Epithelial cell of proximal tubule (primary cell): ENCODE data around the gene CD209. TPM values are rescaled to one million over a fixed set of nuclear protein-coding genes. Genes with fewer than 3 reads are reported as not detected.

ENCODE experiments used
- DNase-seq: peaks from one replicate; pipeline ENCODE4 v3.0.0-alpha.2; 2011; ENCODE audit warnings: low read depth
- H3K4me3 ChIP-seq: 2 replicates; pipeline ENCODE4 v1.5.1; 2011; ENCODE audit warnings: low read depth, mild to moderate bottlenecking, low read length
- total RNA-seq: library from RNA; depleted of rRNA; stranded (reverse); fragments of >200 nt; gene quantifications from 2 replicates; pipeline ENCODE4 v1.2.3, GENCODE V29; 2015
- TF ChIP-seq, protein P1 (sequence below): conservative IDR thresholded peaks from 2 replicates; pipeline ENCODE4 v1.5.1; 2012; ENCODE audit warnings: low read depth, mild to moderate bottlenecking, low read length

Gene CD209
- total RNA-seq, 1 donor from 2014 or later = 0.12 TPM

DNA sequence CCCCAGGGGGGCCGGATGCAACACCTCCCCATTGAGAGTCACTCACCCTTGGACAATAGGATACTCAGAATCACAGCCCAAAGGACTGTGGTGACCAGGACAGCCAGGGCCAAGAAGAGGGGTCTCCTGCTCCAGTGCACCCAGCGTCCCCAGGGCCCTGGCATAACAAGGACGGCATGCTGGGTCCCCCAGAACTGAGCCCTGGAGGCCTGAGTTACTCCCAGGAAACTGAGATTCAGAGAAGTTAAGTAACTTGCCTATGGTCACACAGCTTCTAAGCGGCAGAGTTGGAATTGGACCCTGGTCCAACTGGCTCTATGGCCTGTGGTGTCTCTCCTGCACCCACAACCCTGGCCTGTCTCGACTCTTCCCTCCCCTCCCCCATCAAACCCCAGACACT is 15.7 kb downstream of the CD209 start:
- TF ChIP-seq, protein P1, sequence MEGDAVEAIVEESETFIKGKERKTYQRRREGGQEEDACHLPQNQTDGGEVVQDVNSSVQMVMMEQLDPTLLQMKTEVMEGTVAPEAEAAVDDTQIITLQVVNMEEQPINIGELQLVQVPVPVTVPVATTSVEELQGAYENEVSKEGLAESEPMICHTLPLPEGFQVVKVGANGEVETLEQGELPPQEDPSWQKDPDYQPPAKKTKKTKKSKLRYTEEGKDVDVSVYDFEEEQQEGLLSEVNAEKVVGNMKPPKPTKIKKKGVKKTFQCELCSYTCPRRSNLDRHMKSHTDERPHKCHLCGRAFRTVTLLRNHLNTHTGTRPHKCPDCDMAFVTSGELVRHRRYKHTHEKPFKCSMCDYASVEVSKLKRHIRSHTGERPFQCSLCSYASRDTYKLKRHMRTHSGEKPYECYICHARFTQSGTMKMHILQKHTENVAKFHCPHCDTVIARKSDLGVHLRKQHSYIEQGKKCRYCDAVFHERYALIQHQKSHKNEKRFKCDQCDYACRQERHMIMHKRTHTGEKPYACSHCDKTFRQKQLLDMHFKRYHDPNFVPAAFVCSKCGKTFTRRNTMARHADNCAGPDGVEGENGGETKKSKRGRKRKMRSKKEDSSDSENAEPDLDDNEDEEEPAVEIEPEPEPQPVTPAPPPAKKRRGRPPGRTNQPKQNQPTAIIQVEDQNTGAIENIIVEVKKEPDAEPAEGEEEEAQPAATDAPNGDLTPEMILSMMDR = no peak
- H3K4me3 ChIP-seq = no peak overlapping the region
- no peak for DNase-seq

DNA sequence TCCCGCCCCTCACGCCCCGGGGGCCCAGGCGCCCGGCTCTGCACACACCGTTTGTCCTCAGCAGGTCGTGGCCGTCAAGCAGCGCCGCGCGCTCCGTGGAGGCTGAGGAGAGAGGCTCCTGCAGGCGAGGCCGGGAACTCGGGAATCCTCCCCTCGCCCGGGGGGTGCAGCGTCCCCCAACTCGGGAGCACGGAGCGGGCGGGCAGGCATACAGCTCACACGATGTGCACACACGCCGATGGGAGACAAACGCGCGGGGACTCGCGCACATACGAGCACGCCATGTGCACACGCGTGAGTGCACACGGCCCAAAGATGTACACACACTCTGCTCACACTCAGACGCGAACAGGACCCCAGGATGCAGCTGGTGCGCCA is 16.1 kb downstream of the CD209 start:
- TF ChIP-seq, protein P1 = no peak
- no peak for DNase-seq

DNA sequence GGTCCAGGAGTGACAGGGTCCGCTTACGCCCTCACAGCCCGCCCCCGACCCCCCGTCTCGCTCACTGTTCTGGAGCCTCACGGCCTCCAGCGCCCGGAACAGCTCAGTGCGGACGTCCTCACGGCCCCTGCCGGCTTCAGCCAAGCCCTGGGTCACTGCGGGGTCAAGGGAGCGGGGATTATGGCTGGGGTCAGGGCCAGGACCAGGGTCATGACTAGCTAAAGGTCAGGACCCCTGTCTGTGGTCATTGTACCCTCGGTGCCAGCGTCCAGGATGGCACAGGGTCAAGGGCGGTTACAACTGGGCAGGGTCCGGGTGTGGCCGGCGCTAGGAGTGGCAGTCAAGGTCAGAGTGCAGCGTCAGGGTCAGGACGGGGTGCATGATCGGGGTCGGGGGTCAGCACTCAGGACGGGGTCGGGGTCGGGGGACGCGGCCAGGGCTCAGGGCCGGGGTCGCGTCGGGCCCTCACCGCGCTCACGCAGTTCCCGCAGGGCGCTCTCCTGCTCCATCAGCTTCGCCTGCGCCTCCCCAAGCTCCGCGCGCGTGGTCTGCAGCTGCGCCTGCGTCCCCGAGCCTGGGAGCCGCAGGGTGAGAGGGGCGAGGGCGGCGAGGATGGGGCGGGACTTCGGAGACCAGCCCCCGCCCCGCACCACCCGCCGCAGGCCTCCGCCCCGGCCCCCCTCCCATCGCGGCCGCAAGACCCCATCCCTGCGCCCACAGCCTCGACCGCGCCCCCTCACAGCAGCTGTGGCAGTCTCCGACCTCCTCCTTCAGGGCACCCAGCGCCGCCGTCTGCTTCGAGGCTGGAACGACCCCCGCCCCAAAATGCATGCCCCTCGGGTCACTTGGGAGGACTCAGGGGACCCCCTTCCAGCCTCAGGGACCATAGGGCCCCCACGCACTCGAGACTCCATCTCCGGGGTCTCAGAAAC is 16.8 kb downstream of the CD209 start:
- H3K4me3 ChIP-seq = no peak overlapping the region
- TF ChIP-seq, protein P1 = no peak
- no peak for DNase-seq

More for the DNA sequence above, 16.1 kb downstream of the CD209 start:
- H3K4me3 ChIP-seq = no peak overlapping the region

DNA sequence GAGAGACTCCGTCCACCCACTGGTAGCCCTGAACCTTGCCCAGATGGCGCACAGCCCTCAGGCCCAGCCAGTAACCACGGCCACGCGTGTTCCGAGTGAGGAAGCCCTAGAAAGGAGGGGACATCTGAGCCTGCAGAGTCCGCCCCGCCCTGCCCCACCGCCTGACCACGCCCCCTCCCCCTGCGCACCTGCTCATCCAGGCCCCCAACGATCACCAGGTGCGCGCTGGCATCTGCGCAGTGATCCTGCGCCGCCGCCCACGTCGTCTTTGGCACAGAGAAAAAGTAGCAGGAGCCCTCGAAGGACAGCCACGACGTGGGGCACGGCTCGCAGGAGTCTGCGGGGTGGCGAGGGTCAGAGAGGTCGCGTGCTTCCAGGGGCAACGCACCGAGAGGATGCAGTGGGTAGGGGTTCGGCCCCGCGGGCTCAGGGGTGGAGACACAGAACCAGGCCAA is 17.5 kb downstream of the CD209 start:
- TF ChIP-seq, protein P1 = no peak
- no peak overlapping the region for H3K4me3 ChIP-seq
- DNase-seq = no peak

DNA sequence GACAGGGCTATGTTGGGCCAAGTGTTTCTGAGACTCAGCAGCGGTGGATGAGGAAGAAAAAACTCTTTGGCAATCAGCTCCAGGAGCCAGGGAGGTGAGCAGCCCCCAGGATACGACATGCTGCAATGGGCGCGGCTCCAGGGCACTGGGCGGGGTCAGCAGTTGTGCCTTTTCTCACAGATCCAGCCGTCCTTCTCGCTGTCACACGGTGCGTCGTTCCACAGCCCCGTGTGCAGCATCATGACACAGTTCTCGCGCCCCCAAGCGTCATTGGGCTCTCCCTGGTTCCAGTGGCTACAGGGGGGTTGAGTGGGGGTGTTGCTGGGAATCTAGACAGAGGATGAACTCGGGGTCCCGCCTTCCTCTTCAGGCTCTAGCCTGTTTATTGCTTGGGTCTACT is 18.1 kb downstream of the CD209 start:
- TF ChIP-seq, protein P1 = no peak
- H3K4me3 ChIP-seq = no peak overlapping the region
- DNase-seq = no peak

DNA sequence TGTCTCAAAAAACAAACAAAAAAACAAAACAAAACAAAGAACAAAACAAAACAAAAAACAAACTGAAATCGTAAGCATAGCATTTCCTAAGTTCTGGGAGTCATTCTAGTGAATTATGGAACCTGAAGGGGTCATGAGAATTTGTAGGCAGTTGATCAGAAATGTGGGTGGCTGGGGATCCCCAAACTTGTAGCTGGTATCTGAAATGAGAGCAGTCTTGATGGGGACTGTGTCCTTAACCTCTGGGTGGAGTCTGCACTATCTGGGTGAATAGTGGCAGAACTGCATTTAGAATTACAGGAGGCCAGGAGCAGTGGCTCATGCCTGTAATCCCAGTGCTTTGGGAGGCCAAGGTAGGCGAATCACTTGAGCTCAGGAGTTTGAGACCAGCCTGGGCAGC is 21.5 kb downstream of the CD209 start:
- no peak for DNase-seq
- H3K4me3 ChIP-seq = no peak overlapping the region
- TF ChIP-seq, protein P1 = no peak
